K562 (cell line): ENCODE measurements around the gene RAB3D. TPM values are rescaled to one million over a fixed set of nuclear protein-coding genes. Genes with fewer than 3 reads are reported as not detected.

Experiments
- ATAC-seq: fragments of 200-7000 bp; cut with Tn5 transposase; 3 replicates; pipeline ENCODE4 v1.9.1; 2020; ENCODE audit warnings: moderate library complexity
- BruUV-seq: library from RNA; stranded (reverse); fragments of 400-500 nt; replicated peaks from 2 replicates; lab custom pipeline; 2021; lab: Mats Ljungman, UMichigan
- CTCF ChIA-PET: fragments of 300-600 bp; formaldehyde crosslinking; extraction: SDS; loops from one replicate; lab custom pipeline; 2021; ENCODE audit warnings: low intra/inter-chr PET ratio; lab: Yijun Ruan, JAX
- POLR2A ChIA-PET: fragments of 300-600, 350-650 bp; sonication (Branson Sonifier 250); formaldehyde crosslinking; extraction: SDS; loops from one replicate; lab custom pipeline; 2021; ENCODE audit warnings: antibody characterized with exemption, inconsistent platforms; lab: Yijun Ruan, JAX
- DNase-seq, 4 experiments: peaks; one replicate each; pipeline versions ENCODE4 v3.0.0 to v3.0.0-alpha.2; 2011 to 2018; ENCODE audit warnings: low spot score in 3 of 4, mixed read lengths in 3 of 4; ENCODE audit errors: extremely low read depth in 1 of 4
- FAIRE-seq: peaks from 2 replicates; lab custom pipeline; 2011; peaks lifted over from hg19 to GRCh38; lab: Jason Lieb, UNC
- H2AFZ ChIP-seq: 2 replicates; pipeline ENCODE4 v1.6.0; 2011; ENCODE audit warnings: low read depth, low read length, control low read depth, inconsistent platforms
- H3K27ac ChIP-seq: fragments of 200-600 bp; 3 replicates; pipeline ENCODE4 v1.8.0; 2011; ENCODE audit warnings: low read depth, mild to moderate bottlenecking, control low read depth, inconsistent platforms, low read length, moderate library complexity, mixed read lengths; ENCODE audit errors: extremely low read depth
- H3K27me3 ChIP-seq, 2 experiments: fragments of 300-600 bp in 1 of 2; 2 replicates in 1 of 2; 3 replicates in 1 of 2; pipeline versions ENCODE4 v1.6.0 to v1.8.0; 2011; ENCODE audit warnings: inconsistent platforms in 2 of 2, low read length in 2 of 2, mild to moderate bottlenecking in 1 of 2, mixed read lengths in 1 of 2, moderate library complexity in 1 of 2; ENCODE audit not compliant: control insufficient read depth in 2 of 2, insufficient read depth in 2 of 2
- H3K36me3 ChIP-seq: fragments of 300-600 bp; 3 replicates; pipeline ENCODE4 v1.8.0; 2011; ENCODE audit warnings: mild to moderate bottlenecking, low read length, inconsistent platforms; ENCODE audit not compliant: control insufficient read depth, insufficient read depth
- H3K4me1 ChIP-seq, 2 experiments: fragments of 200-600 bp in 1 of 2; replicated peaks in 1 of 2; 2 replicates in 1 of 2; 3 replicates in 1 of 2; pipeline versions ENCODE4 v1.5.1 to v1.8.0; 2011; ENCODE audit warnings: inconsistent platforms in 2 of 2, low read length in 2 of 2, mild to moderate bottlenecking in 1 of 2, mixed read lengths in 1 of 2, moderate library complexity in 1 of 2; ENCODE audit not compliant: control insufficient read depth in 2 of 2, insufficient read depth in 2 of 2
- H3K4me2 ChIP-seq: 2 replicates; pipeline ENCODE4 v1.6.1; 2011; ENCODE audit warnings: low read length, control low read depth, inconsistent platforms, mixed read lengths; ENCODE audit not compliant: insufficient read depth
- H3K4me3 ChIP-seq: fragments of 200-600 bp; sonication (generic), shearing (Covaris generic); 2 replicates; pipeline ENCODE4 v1.5.1; 2016; ENCODE audit warnings: control low read depth, inconsistent platforms
- H3K79me2 ChIP-seq: fragments of 200-600 bp; 3 replicates; pipeline ENCODE4 v1.8.0; 2011; ENCODE audit warnings: low read length, inconsistent platforms; ENCODE audit not compliant: control insufficient read depth, insufficient read depth
- H3K9ac ChIP-seq, 2 experiments: 2 replicates each; pipeline versions ENCODE4 v1.6.0 to v1.6.1; 2011; ENCODE audit warnings: low read depth in 2 of 2, low read length in 2 of 2, control low read depth in 1 of 2, inconsistent platforms in 1 of 2, mild to moderate bottlenecking in 1 of 2, mixed read lengths in 1 of 2; ENCODE audit not compliant: insufficient read depth in 1 of 2
- H3K9me1 ChIP-seq: one replicate; pipeline ENCODE4 v1.6.0; 2011; ENCODE audit warnings: inconsistent platforms, mild to moderate bottlenecking, low read length, moderate library complexity; ENCODE audit not compliant: control insufficient read depth, insufficient read depth
- H3K9me3 ChIP-seq: replicated peaks from 2 replicates; pipeline ENCODE4 v1.5.1; 2011; ENCODE audit warnings: low read depth, low read length, inconsistent platforms; ENCODE audit not compliant: control insufficient read depth, insufficient read depth
- H4K20me1 ChIP-seq: replicated peaks from 2 replicates; pipeline ENCODE4 v1.6.1; 2011; ENCODE audit warnings: low read length, inconsistent platforms, mixed read lengths; ENCODE audit not compliant: control insufficient read depth, insufficient read depth
- BCLAF1 ChIP-seq, 2 experiments: fragments of 450-650 bp in 1 of 2; IDR thresholded peaks; 2 replicates each; pipeline ENCODE4 v1.6.1; 2011 to 2017; ENCODE audit warnings: low read depth in 2 of 2, antibody characterized with exemption in 1 of 2, borderline replicate concordance in 1 of 2, low read length in 1 of 2, mild to moderate bottlenecking in 1 of 2, mixed read lengths in 1 of 2; ENCODE audit not compliant: control insufficient read depth in 1 of 2
- ELF2 ChIP-seq: fragments of 250-450 bp; sonication (Bioruptor Pico); IDR thresholded peaks from 2 replicates; pipeline ENCODE4 v1.5.0; 2021; ENCODE audit warnings: mild to moderate bottlenecking
- FOXO4 ChIP-seq: fragments of 450-650 bp; formaldehyde crosslinking; IDR thresholded peaks from 2 replicates; pipeline ENCODE4 v1.4.0; 2020; ENCODE audit warnings: mild to moderate bottlenecking, moderate library complexity
- HINFP ChIP-seq: fragments of 450-650 bp; conservative IDR thresholded peaks from 2 replicates; pipeline ENCODE4 v1.6.1; 2016; ENCODE audit warnings: missing genetic modification characterization, low read depth, mild to moderate bottlenecking, control low read depth, missing compliant biosample characterization
- RBM25 ChIP-seq: fragments of 200-400 bp; formaldehyde crosslinking; IDR thresholded peaks from 2 replicates; pipeline ENCODE4 v1.6.1; 2018; ENCODE audit warnings: low read length, low read depth, moderate library complexity; ENCODE audit not compliant: severe bottlenecking
- ZNF146 ChIP-seq: IDR thresholded peaks from one replicate; pipeline ENCODE4 v1.6.1; 2018; ENCODE audit warnings: missing compliant biosample characterization; ENCODE audit not compliant: unreplicated experiment
- ZNF431 ChIP-seq: sonication (generic); formaldehyde crosslinking; IDR thresholded peaks from 2 replicates; pipeline ENCODE4 v1.8.0; 2022; ENCODE audit warnings: mild to moderate bottlenecking, missing genetic modification reagents
- WGBS: fragments of 100-300 bp; shearing (Covaris generic); methylation state at CpG from one replicate; pipeline ENCODE4 v1.1.6; 2016; ENCODE audit warnings: low coverage, mixed read lengths; ENCODE audit not compliant: insufficient coverage; ENCODE audit errors: missing lambda C conversion rate; 5-methylcytosine and 5-hydroxymethylcytosine counted together
- in situ Hi-C: fragments of 300-500 bp; cut with MboI; formaldehyde crosslinking; loops from 4 replicates; pipeline ENCODE4 v1.15.0; 2018; ENCODE audit warnings: inconsistent platforms, mixed read lengths
- intact Hi-C: fragments of 100-400 bp; cut with micrococcal nuclease; formaldehyde crosslinking; loops from 2 replicates; pipeline ENCODE4 v1.14.2; 2022
- polyA plus RNA-seq, 8 experiments: library from polyadenylated mRNA; depleted of rRNA in 4 of 8; stranded (reverse) in 5 of 8; unstranded in 3 of 8; fragments of >200 nt; fragmentation: Nextera tagmentation in 2 of 8; fragmentation: Illumina TruSeq in 1 of 8; extraction: Ambion mirVana in 2 of 8; extraction: Trizol in 1 of 8; gene quantifications; 2 replicates each; pipeline versions ENCODE4 v1.2.1 to v1.2.3, GENCODE V29; 2011 to 2014; ENCODE audit warnings: inconsistent platforms in 1 of 8, missing spikeins in 1 of 8
- total RNA-seq, 7 experiments: library from RNA; depleted of rRNA in 6 of 7; stranded (reverse); fragments of >200 nt in 6 of 7; fragmentation: Illumina TruSeq in 2 of 7; extraction: Trizol in 2 of 7; gene quantifications; 2 replicates each; pipeline versions ENCODE4 v1.2.1 to v1.2.3, GENCODE V29; 2011 to 2021; ENCODE audit warnings: low replicate concordance in 1 of 7

The RAB3D gene
- total and polyA plus RNA-seq, 9 of the 15 experiments (the other 6 are each of a cell fraction or from before 2014, with no cell fraction given): 0.34 to 3.3 (median 1.3) TPM

- FAIRE-seq (no peak), DNase-seq (no peak), ATAC-seq (no peak)
- 49% methylated on average over 4 of the region's 5 CpGs for WGBS
- POLR2A ChIA-PET: interaction anchor here (1.1 kb wide), 1 partner anchor 29 kb away, joined by 4 read pairs; no protein-coding TSS in a partner anchor
- H3K9me1 ChIP-seq: no peaks in the 10 kb centered on the region
- H3K79me2 ChIP-seq: no peaks in the 10 kb centered on the region
- no peak overlapping the region for H3K9ac ChIP-seq
- CTCF ChIA-PET: no interaction called here
- no peaks in the 10 kb centered on the region for H3K36me3 ChIP-seq
- H3K4me1 ChIP-seq: no peaks in the 10 kb centered on the region
- H2AFZ ChIP-seq: no peak overlapping the region
- intact Hi-C loops (no loop called here), in situ Hi-C loops (no loop called here)
- H3K4me3 ChIP-seq: no peak overlapping the region
- H4K20me1 ChIP-seq: no peaks in the 10 kb centered on the region
- no peaks in the 10 kb centered on the region for H3K27me3 ChIP-seq
- no TSS peak for BruUV-seq
- H3K4me2 ChIP-seq: no peak overlapping the region
- no peak overlapping the region for H3K27ac ChIP-seq
- peak; percentile 74 for TF ChIP-seq RBM25
- TF ChIP-seq HINFP (tag): no peak
- peak; percentile 88 for TF ChIP-seq ZNF146 (CRISPR knock-in tag)
- no peaks in the 10 kb centered on the region for H3K9me3 ChIP-seq
These were observed 6.6 kb downstream of the RAB3D start for GRCh38 chr19:11332822-11333221.

GRCh38 chr19:11331502-11331901, 8.0 kb downstream of the RAB3D start:
- no TSS peak for BruUV-seq
- Histone ChIP-seq H3K9me3 (no peaks in the 10 kb centered on the region), H3K36me3 (no peaks in the 10 kb centered on the region), H3K9me1 (no peaks in the 10 kb centered on the region), H3K4me2 (no peak overlapping the region), H3K79me2 (no peaks in the 10 kb centered on the region), H4K20me1 (no peaks in the 10 kb centered on the region), H3K4me1 (no peaks in the 10 kb centered on the region), H3K27ac (no peak overlapping the region), H3K9ac (no peak overlapping the region), H3K27me3 (no peaks in the 10 kb centered on the region), H3K4me3 (no peak overlapping the region), H2AFZ (no peak overlapping the region)
- ChIA-PET POLR2A (interaction anchor here (0.6 to 1.5 kb wide), 5 partner anchors 10 to 308 kb away, joined by 3 to 4 read pairs (median 3); partner anchors contain the start of genes SWSAP1 and TSPAN16), CTCF (interaction anchor here (0.6 kb wide), 1 partner anchor 394 kb away, joined by 3 read pairs; no protein-coding TSS in a partner anchor)
- WGBS: 32% methylated on average over 4 of the region's 4 CpGs
- in situ Hi-C loops (no loop called here), intact Hi-C loops (no loop called here)
- ATAC-seq (no peak), FAIRE-seq (no peak), DNase-seq (no peak)
- no peak for TF ChIP-seq FOXO4 (CRISPR knock-in tag)
- no peak for TF ChIP-seq BCLAF1 (IDR thresholded peaks at IDR 0.05; ENCODE audit: borderline replicate concordance in 1 of 2, control insufficient read depth in 1 of 2, low read depth in 2 of 2, low read length in 1 of 2)
- TF ChIP-seq ELF2 (CRISPR knock-in tag): no peak
- TF ChIP-seq ZNF431 (CRISPR knock-in tag): no peak
